GM23248 (cell line): Measurements from ENCODE around the gene USP36.

ENCODE experiments used
- EZH2 ChIP-seq: fragments of 200-600 bp; sonication (generic); IDR thresholded peaks from 2 replicates; pipeline ENCODE4 v1.6.1; 2018; ENCODE audit warnings: antibody characterized with exemption, mild to moderate bottlenecking; ENCODE audit not compliant: insufficient read depth, poor library complexity, severe bottlenecking
- EZH2phosphoT487 ChIP-seq: fragments of 200-600 bp; sonication (generic); IDR thresholded peaks from 2 replicates; pipeline ENCODE4 v1.6.1; 2018; ENCODE audit warnings: antibody characterized with exemption, moderate library complexity, mild to moderate bottlenecking, low read depth; ENCODE audit not compliant: insufficient read depth

GRCh38 chr17:78746949-78747269 lies 93.7 kb downstream of the USP36 start:
- TF ChIP-seq EZH2 (no peak), EZH2phosphoT487 (no peak)
